ENCODE results near the gene FAM3D.
A peak's percentile ranks its signal among the peaks of the same experiment; 100 is the strongest.
"Not testable (repeated sequence)": the region's sequence is repeated elsewhere in the genome, so short reads cannot be mapped to it uniquely, and the experiment has no call there.

FAM3D gene

GRCh38 chr3:58666683-58667082 is at the start of gene FAM3D:
FAM3D (minus strand) TSS chr3:58666774; CDS start chr3:58655563, 11,211 bp downstream.
- peak; percentile 11 for DNase-seq

GRCh38 chr3:58713715-58714401 is 47.3 kb upstream of the FAM3D start:
- DNase-seq, result no peak

- no peak for DNase-seq
Observed at GRCh38 chr3:58711871-58712270, 45.3 kb upstream of the FAM3D start.

GRCh38 chr3:58708983-58709382 is 42.4 kb upstream of the FAM3D start:
- DNase-seq, result not testable (repeated sequence)

GRCh38 chr3:58708116-58708791 is 41.7 kb upstream of the FAM3D start:
- DNase-seq, result no peak

- DNase-seq, result no peak
Observed at GRCh38 chr3:58707390-58707930, 40.9 kb upstream of the FAM3D start.

- no peak for DNase-seq
Observed at GRCh38 chr3:58706395-58707167, 40.0 kb upstream of the FAM3D start.

- no peak for DNase-seq
Observed at GRCh38 chr3:58704745-58705144, 38.2 kb upstream of the FAM3D start.

GRCh38 chr3:58704304-58704703 is 37.7 kb upstream of the FAM3D start:
- DNase-seq, result not testable (repeated sequence)

- no peak for DNase-seq
Observed at GRCh38 chr3:58698246-58698645, 31.7 kb upstream of the FAM3D start.

- no peak for DNase-seq
Observed at GRCh38 chr3:58697561-58697960, 31.0 kb upstream of the FAM3D start.

- DNase-seq, result not testable (repeated sequence)
Observed at GRCh38 chr3:58696813-58697212, 30.2 kb upstream of the FAM3D start.

- no peak for DNase-seq
Observed at GRCh38 chr3:58696093-58696492, 29.5 kb upstream of the FAM3D start.

GRCh38 chr3:58695284-58695683 is 28.7 kb upstream of the FAM3D start:
- not testable (repeated sequence) for DNase-seq

GRCh38 chr3:58693940-58694850 is 27.6 kb upstream of the FAM3D start:
- DNase-seq, result no peak

GRCh38 chr3:58692484-58692883 is 25.9 kb upstream of the FAM3D start:
- DNase-seq, result no peak

GRCh38 chr3:58691997-58692396 is 25.4 kb upstream of the FAM3D start:
- no peak for DNase-seq

GRCh38 chr3:58690490-58690889 is 23.9 kb upstream of the FAM3D start:
- DNase-seq, result no peak

GRCh38 chr3:58688574-58688973 is 22.0 kb upstream of the FAM3D start:
- no peak for DNase-seq

- no peak for DNase-seq
Observed at GRCh38 chr3:58686847-58687246, 20.3 kb upstream of the FAM3D start.

- no peak for DNase-seq
Observed at GRCh38 chr3:58685641-58686040, 19.1 kb upstream of the FAM3D start.

GRCh38 chr3:58683466-58683865 is 16.9 kb upstream of the FAM3D start:
- no peak for DNase-seq
